ENCODE measurements around the gene CEP128. TPM values are rescaled to one million over a fixed set of nuclear protein-coding genes. Genes with fewer than 3 reads are reported as not detected.

Gene CEP128
- total RNA-seq: 10 to 100 TPM; 19.4 to 22.8 TPM

- ChIA-PET POLR2A (interaction anchor here (0.6 to 5.3 kb wide), 6 partner anchors 11 to 395 kb away, joined by 3 to 29 read pairs (median 3); partner anchors contain the start of gene GTF2A1), CTCF (interaction anchor here (0.9 to 2.4 kb wide), 3 partner anchors 14 to 55 kb away, joined by 3 to 9 read pairs (median 7); partner anchors contain the start of gene TSHR)
- peak; percentile 92 for DNase-seq
- intact Hi-C loops (cut with micrococcal nuclease): loop anchor here (1.0 to 5.0 kb wide), 7 partner anchors 10 to 591 kb away; partner anchors contain the start of genes GTF2A1 and SEL1L
- H3K27me3 Mint-ChIP-seq: no peaks in the 10 kb centered on the region
- H3K4me1 Mint-ChIP-seq (ENCODE audit: low read depth): peaks cover 37% of the 10 kb centered on the region
- H3K4me3 Mint-ChIP-seq: peak within 1 kb of the TSS; percentile 88
- no peaks in the 10 kb centered on the region for H3K36me3 Mint-ChIP-seq
- H3K27ac Mint-ChIP-seq: peak within 1 kb of the TSS; percentile 93
- H3K9me3 Mint-ChIP-seq: peaks cover 2% of the 10 kb centered on the region
Observed at GRCh38 chr14:80941241-80942185, at the start of gene CEP128. TSS of gene CEP128 (minus strand) at chr14:80941738.

- peaks cover 9% of the 10 kb centered on the region for H3K27me3 Mint-ChIP-seq
- H3K9me3 Mint-ChIP-seq: no peaks in the 10 kb centered on the region
- H3K4me1 Mint-ChIP-seq (ENCODE audit: low read depth): no peaks in the 10 kb centered on the region
- no peak overlapping the region for H3K4me3 Mint-ChIP-seq
- ChIA-PET CTCF (interaction anchor here (0.9 to 6.8 kb wide), 9 partner anchors 8 to 175 kb away, joined by 3 to 112 read pairs (median 10); partner anchors contain the start of gene TSHR), POLR2A (interaction anchor here (0.8 kb wide), 1 partner anchor 58 kb away, joined by 3 read pairs; no protein-coding TSS in a partner anchor)
- no peak overlapping the region for H3K27ac Mint-ChIP-seq
- no peak for DNase-seq
- intact Hi-C loops (cut with micrococcal nuclease): loop anchor here (1.0 to 2.0 kb wide), 2 partner anchors 42 to 175 kb away; no protein-coding TSS in a partner anchor
- H3K36me3 Mint-ChIP-seq: no peaks in the 10 kb centered on the region
Observed at GRCh38 chr14:80988735-80989429, 47.3 kb upstream of the CEP128 start.

GRCh38 chr14:80988192-80988591, 46.7 kb upstream of the CEP128 start:
- CTCF ChIA-PET: interaction anchor here (0.7 to 6.8 kb wide), 16 partner anchors 9 to 775 kb away, joined by 3 to 112 read pairs (median 6); partner anchors contain the start of genes CEP128 and TSHR
- Mint-ChIP-seq H3K27me3 (peaks cover 9% of the 10 kb centered on the region), H3K9me3 (no peaks in the 10 kb centered on the region), H3K27ac (no peak overlapping the region), H3K36me3 (no peaks in the 10 kb centered on the region), H3K4me3 (no peak overlapping the region), H3K4me1 (ENCODE audit: low read depth) (no peaks in the 10 kb centered on the region)
- intact Hi-C loops (cut with micrococcal nuclease): loop anchor here (1.0 to 2.0 kb wide), 2 partner anchors 41 to 176 kb away; no protein-coding TSS in a partner anchor
- DNase-seq: no peak
- POLR2A ChIA-PET: no interaction called here

GRCh38 chr14:80987235-80988032, 45.9 kb upstream of the CEP128 start:
- peaks cover 9% of the 10 kb centered on the region for H3K27me3 Mint-ChIP-seq
- ChIA-PET CTCF (interaction anchor here (0.7 to 6.8 kb wide), 45 partner anchors 9 to 931 kb away, joined by 3 to 112 read pairs (median 4); partner anchors contain the start of genes CEP128 and TSHR), POLR2A (interaction anchor here (1.8 kb wide), 1 partner anchor 13 kb away, joined by 3 read pairs; no protein-coding TSS in a partner anchor)
- H3K9me3 Mint-ChIP-seq: no peaks in the 10 kb centered on the region
- no peak overlapping the region for H3K4me3 Mint-ChIP-seq
- H3K27ac Mint-ChIP-seq: no peak overlapping the region
- peak; percentile 72 for DNase-seq
- intact Hi-C loops (cut with micrococcal nuclease): loop anchor here (1.0 to 2.0 kb wide), 5 partner anchors 28 to 177 kb away; partner anchors contain the start of gene TSHR
- H3K36me3 Mint-ChIP-seq: no peaks in the 10 kb centered on the region
- H3K4me1 Mint-ChIP-seq (ENCODE audit: low read depth): no peaks in the 10 kb centered on the region

- no peak for DNase-seq
- ChIA-PET POLR2A (interaction anchor here (1.5 kb wide), 1 partner anchor 23 kb away, joined by 3 read pairs; no protein-coding TSS in a partner anchor), CTCF (no interaction called here)
- Mint-ChIP-seq H3K9me3 (no peaks in the 10 kb centered on the region), H3K4me1 (ENCODE audit: low read depth) (peaks cover 11% of the 10 kb centered on the region), H3K36me3 (no peaks in the 10 kb centered on the region), H3K27ac (no peak overlapping the region), H3K4me3 (no peak overlapping the region), H3K27me3 (peaks cover 4% of the 10 kb centered on the region)
- intact Hi-C loops (cut with micrococcal nuclease): no loop called here
Observed at GRCh38 chr14:80982711-80983110, 41.2 kb upstream of the CEP128 start.

GRCh38 chr14:80981673-80982072, 40.1 kb upstream of the CEP128 start:
- H3K36me3 Mint-ChIP-seq: no peaks in the 10 kb centered on the region
- intact Hi-C loops (cut with micrococcal nuclease): no loop called here
- peaks cover 4% of the 10 kb centered on the region for H3K27me3 Mint-ChIP-seq
- H3K9me3 Mint-ChIP-seq: no peaks in the 10 kb centered on the region
- no peak overlapping the region for H3K4me3 Mint-ChIP-seq
- ChIA-PET CTCF (no interaction called here), POLR2A (no interaction called here)
- no peak for DNase-seq
- H3K27ac Mint-ChIP-seq: no peak overlapping the region
- H3K4me1 Mint-ChIP-seq (ENCODE audit: low read depth): peaks cover 14% of the 10 kb centered on the region

- no peaks in the 10 kb centered on the region for H3K36me3 Mint-ChIP-seq
- no peaks in the 10 kb centered on the region for H3K9me3 Mint-ChIP-seq
- H3K4me1 Mint-ChIP-seq (ENCODE audit: low read depth): peaks cover 14% of the 10 kb centered on the region
- H3K27ac Mint-ChIP-seq: no peak overlapping the region
- H3K27me3 Mint-ChIP-seq: peaks cover 4% of the 10 kb centered on the region
- no peak overlapping the region for H3K4me3 Mint-ChIP-seq
- DNase-seq: no peak
- intact Hi-C loops (cut with micrococcal nuclease): no loop called here
- CTCF ChIA-PET: no interaction called here
- POLR2A ChIA-PET: no interaction called here
Observed at GRCh38 chr14:80981156-80981555, 39.6 kb upstream of the CEP128 start.

- no peaks in the 10 kb centered on the region for H3K27me3 Mint-ChIP-seq
- no peak overlapping the region for H3K27ac Mint-ChIP-seq
- no peaks in the 10 kb centered on the region for H3K36me3 Mint-ChIP-seq
- peaks cover 14% of the 10 kb centered on the region for H3K4me1 Mint-ChIP-seq (ENCODE audit: low read depth)
- CTCF ChIA-PET: interaction anchor here (1.0 kb wide), 1 partner anchor 10 kb away, joined by 3 read pairs; no protein-coding TSS in a partner anchor
- POLR2A ChIA-PET: no interaction called here
- no peaks in the 10 kb centered on the region for H3K9me3 Mint-ChIP-seq
- intact Hi-C loops (cut with micrococcal nuclease): no loop called here
- H3K4me3 Mint-ChIP-seq: no peak overlapping the region
- DNase-seq: no peak
Observed at GRCh38 chr14:80979951-80980350, 38.4 kb upstream of the CEP128 start.

- H3K4me1 Mint-ChIP-seq (ENCODE audit: low read depth): peaks cover 18% of the 10 kb centered on the region
- peaks cover under 1% of the 10 kb centered on the region for H3K27me3 Mint-ChIP-seq
- peak; percentile 41 for DNase-seq
- H3K9me3 Mint-ChIP-seq: no peaks in the 10 kb centered on the region
- ChIA-PET POLR2A (interaction anchor here (1.2 kb wide), 1 partner anchor 10 kb away, joined by 3 read pairs; no protein-coding TSS in a partner anchor), CTCF (interaction anchor here (0.6 to 9.6 kb wide), 8 partner anchors 8 to 36 kb away, joined by 3 to 84 read pairs (median 4); partner anchors contain the start of gene TSHR)
- H3K4me3 Mint-ChIP-seq: no peak overlapping the region
- intact Hi-C loops (cut with micrococcal nuclease): no loop called here
- no peaks in the 10 kb centered on the region for H3K36me3 Mint-ChIP-seq
- H3K27ac Mint-ChIP-seq: no peak overlapping the region
Observed at GRCh38 chr14:80978403-80978802, 36.9 kb upstream of the CEP128 start.

GRCh38 chr14:80977221-80977620, 35.7 kb upstream of the CEP128 start:
- H3K4me1 Mint-ChIP-seq (ENCODE audit: low read depth): peaks cover 20% of the 10 kb centered on the region
- ChIA-PET POLR2A (no interaction called here), CTCF (interaction anchor here (1.8 to 9.6 kb wide), 3 partner anchors 10 to 22 kb away, joined by 4 to 84 read pairs (median 8); partner anchors contain the start of gene TSHR)
- intact Hi-C loops (cut with micrococcal nuclease): no loop called here
- H3K36me3 Mint-ChIP-seq: no peaks in the 10 kb centered on the region
- H3K4me3 Mint-ChIP-seq: no peak overlapping the region
- no peak for DNase-seq
- no peaks in the 10 kb centered on the region for H3K9me3 Mint-ChIP-seq
- H3K27me3 Mint-ChIP-seq: peaks cover 2% of the 10 kb centered on the region
- no peak overlapping the region for H3K27ac Mint-ChIP-seq

GRCh38 chr14:80974679-80975078, 33.1 kb upstream of the CEP128 start:
- Mint-ChIP-seq H3K36me3 (no peaks in the 10 kb centered on the region), H3K27me3 (peaks cover 2% of the 10 kb centered on the region), H3K4me1 (ENCODE audit: low read depth) (peaks cover 20% of the 10 kb centered on the region), H3K4me3 (no peak overlapping the region), H3K9me3 (no peaks in the 10 kb centered on the region), H3K27ac (no peak overlapping the region)
- POLR2A ChIA-PET: interaction anchor here (1.1 kb wide), 1 partner anchor 12 kb away, joined by 3 read pairs; no protein-coding TSS in a partner anchor
- CTCF ChIA-PET: interaction anchor here (1.2 to 9.6 kb wide), 2 partner anchors 12 to 22 kb away, joined by 7 to 84 read pairs; no protein-coding TSS in a partner anchor
- DNase-seq: no peak
- intact Hi-C loops (cut with micrococcal nuclease): no loop called here
